ENCODE results near the gene ZNF526. TPM values are rescaled to one million over a fixed set of nuclear protein-coding genes. Genes with fewer than 3 reads are reported as not detected.
A peak's percentile ranks its signal among the peaks of the same experiment; 100 is the strongest.

The ZNF526 gene
- total RNA-seq, 1 experiment from 2014 or later = 8.4 TPM

GRCh38 chr19:42242069-42242511 is 22.0 kb downstream of the ZNF526 start:
- in situ Hi-C loops (cut with HindIII; ENCODE audit: low pct_unique_long_range_greater_than_20kb, low sequenced_read_pairs) = no loop called here
- DNase-seq (ENCODE audit: low read depth) = no peak

- DNase-seq (ENCODE audit: low read depth) = peak; percentile 100
- in situ Hi-C loops (cut with HindIII; ENCODE audit: low pct_unique_long_range_greater_than_20kb, low sequenced_read_pairs) = no loop called here
These were observed 22.6 kb downstream of the ZNF526 start, which contains the start of gene GSK3A for GRCh38 chr19:42242512-42243409. Gene GSK3A, minus strand, starts transcription at chr19:42242602. Its CDS starts 137 bp downstream, at chr19:42242465.

- peak; percentile 96 for DNase-seq (ENCODE audit: low read depth)
These were observed 24.5 kb downstream of the ZNF526 start for GRCh38 chr19:42244347-42245220.

GRCh38 chr19:42245231-42245630 is 25.1 kb downstream of the ZNF526 start:
- in situ Hi-C loops (cut with HindIII; ENCODE audit: low pct_unique_long_range_greater_than_20kb, low sequenced_read_pairs) = no loop called here
- no peak for DNase-seq (ENCODE audit: low read depth)

More at GRCh38 chr19:42244347-42245220, 24.5 kb downstream of the ZNF526 start:
- in situ Hi-C loops (cut with HindIII; ENCODE audit: low pct_unique_long_range_greater_than_20kb, low sequenced_read_pairs) = no loop called here

GRCh38 chr19:42246143-42246921 is 26.2 kb downstream of the ZNF526 start:
- peak; percentile 31 for DNase-seq (ENCODE audit: low read depth)
- in situ Hi-C loops (cut with HindIII; ENCODE audit: low pct_unique_long_range_greater_than_20kb, low sequenced_read_pairs) = no loop called here

- peak; percentile 16 for DNase-seq (ENCODE audit: low read depth)
- in situ Hi-C loops (cut with HindIII; ENCODE audit: low pct_unique_long_range_greater_than_20kb, low sequenced_read_pairs) = no loop called here
These were observed 27.0 kb downstream of the ZNF526 start for GRCh38 chr19:42246922-42247639.

- in situ Hi-C loops (cut with HindIII; ENCODE audit: low pct_unique_long_range_greater_than_20kb, low sequenced_read_pairs) = no loop called here
- no peak for DNase-seq (ENCODE audit: low read depth)
These were observed 27.6 kb downstream of the ZNF526 start for GRCh38 chr19:42247640-42248199.

- in situ Hi-C loops (cut with HindIII; ENCODE audit: low pct_unique_long_range_greater_than_20kb, low sequenced_read_pairs) = no loop called here
- no peak for DNase-seq (ENCODE audit: low read depth)
These were observed 28.4 kb downstream of the ZNF526 start for GRCh38 chr19:42248270-42249148.

- in situ Hi-C loops (cut with HindIII; ENCODE audit: low pct_unique_long_range_greater_than_20kb, low sequenced_read_pairs) = no loop called here
- DNase-seq (ENCODE audit: low read depth) = no peak
These were observed 29.1 kb downstream of the ZNF526 start for GRCh38 chr19:42249149-42249750.

- in situ Hi-C loops (cut with HindIII; ENCODE audit: low pct_unique_long_range_greater_than_20kb, low sequenced_read_pairs) = no loop called here
- no peak for DNase-seq (ENCODE audit: low read depth)
These were observed 29.7 kb downstream of the ZNF526 start for GRCh38 chr19:42249769-42250168.

GRCh38 chr19:42250183-42250665 is 30.1 kb downstream of the ZNF526 start:
- in situ Hi-C loops (cut with HindIII; ENCODE audit: low pct_unique_long_range_greater_than_20kb, low sequenced_read_pairs) = no loop called here
- DNase-seq (ENCODE audit: low read depth) = no peak

- DNase-seq (ENCODE audit: low read depth) = no peak
- in situ Hi-C loops (cut with HindIII; ENCODE audit: low pct_unique_long_range_greater_than_20kb, low sequenced_read_pairs) = no loop called here
These were observed 30.8 kb downstream of the ZNF526 start for GRCh38 chr19:42250666-42251531.

GRCh38 chr19:42251572-42252358 is 31.7 kb downstream of the ZNF526 start:
- in situ Hi-C loops (cut with HindIII; ENCODE audit: low pct_unique_long_range_greater_than_20kb, low sequenced_read_pairs) = no loop called here

More at GRCh38 chr19:42251572-42252358, 31.7 kb downstream of the ZNF526 start:
- no peak for DNase-seq (ENCODE audit: low read depth)

All from Caki2 (cell line).